Measurements from ENCODE around the gene NPHS1. TPM values are rescaled to one million over a fixed set of nuclear protein-coding genes. Genes with fewer than 3 reads are reported as not detected.
A peak's percentile ranks its signal among the peaks of the same experiment; 100 is the strongest.

NPHS1 gene
- total and polyA plus RNA-seq, 12 donors: 0.31 TPM; not detected in 11

DNA sequence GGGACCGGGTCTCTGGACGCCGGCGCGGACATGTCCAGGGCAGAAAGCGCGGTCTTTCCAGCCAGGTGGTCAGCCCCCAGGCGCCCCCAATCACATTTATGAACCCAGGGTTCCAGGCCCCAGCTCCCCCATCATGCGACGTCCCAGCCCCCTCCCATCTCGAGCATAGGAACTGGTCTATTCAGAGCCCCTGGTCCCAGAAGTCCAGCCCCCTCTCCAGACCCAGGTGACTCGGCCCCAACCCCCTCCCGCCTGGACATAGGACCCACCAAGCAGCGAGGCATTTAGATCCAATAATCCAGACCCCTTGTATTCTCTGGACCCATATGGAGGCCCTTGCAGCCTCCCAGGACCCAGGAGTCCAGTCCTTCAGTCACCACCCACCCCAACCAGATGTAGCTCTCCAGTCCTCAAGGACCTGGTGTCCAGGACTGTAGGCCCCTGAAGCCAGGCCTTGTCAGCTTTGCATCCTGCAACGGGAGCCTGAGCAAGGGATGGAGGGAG lies 16.6 kb upstream of the NPHS1 start:
- no peak for TF ChIP-seq POLR2A (IDR thresholded peaks at IDR 0.05)
- TF ChIP-seq, protein P1, sequence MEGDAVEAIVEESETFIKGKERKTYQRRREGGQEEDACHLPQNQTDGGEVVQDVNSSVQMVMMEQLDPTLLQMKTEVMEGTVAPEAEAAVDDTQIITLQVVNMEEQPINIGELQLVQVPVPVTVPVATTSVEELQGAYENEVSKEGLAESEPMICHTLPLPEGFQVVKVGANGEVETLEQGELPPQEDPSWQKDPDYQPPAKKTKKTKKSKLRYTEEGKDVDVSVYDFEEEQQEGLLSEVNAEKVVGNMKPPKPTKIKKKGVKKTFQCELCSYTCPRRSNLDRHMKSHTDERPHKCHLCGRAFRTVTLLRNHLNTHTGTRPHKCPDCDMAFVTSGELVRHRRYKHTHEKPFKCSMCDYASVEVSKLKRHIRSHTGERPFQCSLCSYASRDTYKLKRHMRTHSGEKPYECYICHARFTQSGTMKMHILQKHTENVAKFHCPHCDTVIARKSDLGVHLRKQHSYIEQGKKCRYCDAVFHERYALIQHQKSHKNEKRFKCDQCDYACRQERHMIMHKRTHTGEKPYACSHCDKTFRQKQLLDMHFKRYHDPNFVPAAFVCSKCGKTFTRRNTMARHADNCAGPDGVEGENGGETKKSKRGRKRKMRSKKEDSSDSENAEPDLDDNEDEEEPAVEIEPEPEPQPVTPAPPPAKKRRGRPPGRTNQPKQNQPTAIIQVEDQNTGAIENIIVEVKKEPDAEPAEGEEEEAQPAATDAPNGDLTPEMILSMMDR (IDR thresholded peaks at IDR 0.05): no peak
- no peak overlapping the region for H3K27ac ChIP-seq
- peaks cover 4 to 5% of the 10 kb centered on the region in 2 donors for H3K4me1 ChIP-seq (replicated peaks in 1 of 2)
- peak overlapping the region in 2 of 4 donors; percentile 11 to 68 for H3K4me3 ChIP-seq
- no peaks in the 10 kb centered on the region for H3K36me3 ChIP-seq (replicated peaks in 1 of 2)
- DNase-seq: no peak
- whole genome bisulfite sequencing, 4 donors: 0 to 6% (median 4%) methylated on average over 1 to 15 of the region's 15 CpGs
- no peaks in the 10 kb centered on the region for H3K9me3 ChIP-seq (replicated peaks in 1 of 3)
- H3K27me3 ChIP-seq: peaks cover 11% of the 10 kb centered on the region
- intact Hi-C loops (cut with DNase I): no loop called here

DNA sequence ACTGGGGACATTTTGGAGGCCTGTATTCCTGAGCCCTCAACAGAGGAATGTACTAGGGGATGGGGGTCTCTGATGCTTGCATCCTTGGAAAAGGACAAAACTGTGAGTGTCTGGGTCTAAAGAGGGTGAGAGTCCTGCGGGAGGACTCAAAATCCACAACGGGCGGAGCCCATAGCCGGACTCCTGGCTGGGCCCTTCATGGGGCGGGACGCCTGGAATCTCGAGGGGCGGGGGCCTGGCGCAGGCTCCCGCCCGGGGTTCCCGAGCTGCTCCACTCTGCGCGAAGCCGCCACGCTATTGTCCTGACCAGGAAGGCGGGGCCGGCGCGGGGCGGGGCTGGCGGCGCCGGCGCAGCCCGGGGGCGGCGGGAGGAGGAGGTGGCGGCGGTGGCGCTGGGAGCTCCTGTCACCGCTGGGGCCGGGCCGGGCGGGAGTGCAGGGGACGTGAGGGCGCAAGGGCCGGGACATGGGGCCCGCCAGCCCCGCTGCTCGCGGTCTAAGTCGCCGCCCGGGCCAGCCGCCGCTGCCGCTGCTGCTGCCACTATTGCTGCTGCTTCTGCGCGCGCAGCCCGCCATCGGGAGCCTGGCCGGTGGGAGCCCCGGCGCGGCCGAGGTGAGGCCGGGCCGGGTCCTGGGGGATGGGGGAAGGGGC lies 16.0 kb upstream of the NPHS1 start, which contains the start of gene APLP1:
Gene APLP1 (plus strand): TSS at position 403 of the 651 bp plus-strand sequence. CDS start 63 bp downstream, at position 466.
- H3K9me3 ChIP-seq (replicated peaks in 1 of 3): no peaks in the 10 kb centered on the region
- WGBS, 4 donors: 1 to 20% (median 6%) methylated on average over 1 to 60 of the region's 60 CpGs
- intact Hi-C loops (cut with DNase I): no loop called here
- DNase-seq: peak; percentile 32 to 79 (median 63)
- H3K27ac ChIP-seq: no peak within 1 kb of the TSS
- TF ChIP-seq, protein P1 (IDR thresholded peaks at IDR 0.05): no peak
- no peak for TF ChIP-seq POLR2A (IDR thresholded peaks at IDR 0.05)
- peaks cover 11% of the 10 kb centered on the region for H3K27me3 ChIP-seq
- no peaks in the 10 kb centered on the region for H3K36me3 ChIP-seq (replicated peaks in 1 of 2)
- H3K4me3 ChIP-seq: peak within 1 kb of the TSS in 2 of 4 donors; percentile 11 to 68
- H3K4me1 ChIP-seq (replicated peaks in 1 of 2): peaks cover 4 to 5% of the 10 kb centered on the region in 2 donors

DNA sequence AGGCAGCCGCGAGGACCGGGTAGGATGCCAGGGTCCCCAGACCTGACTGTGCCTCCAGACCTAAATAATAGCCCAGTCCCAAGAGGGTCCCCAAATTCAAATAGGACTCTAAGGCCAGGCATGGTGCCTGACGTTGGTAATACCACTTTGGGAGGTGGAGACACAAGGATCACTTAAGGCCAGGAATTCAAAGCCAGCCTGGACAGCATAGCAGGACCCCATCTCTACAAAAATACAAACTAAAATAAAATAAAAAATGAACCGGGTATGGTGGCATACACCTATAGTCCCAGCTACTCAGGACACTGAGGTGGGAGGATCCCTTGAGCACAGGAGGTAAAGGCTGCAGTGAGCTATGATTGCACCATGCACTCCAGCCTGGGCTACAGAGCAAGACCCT lies 10.7 kb upstream of the NPHS1 start:
- TF ChIP-seq, protein P1 (IDR thresholded peaks at IDR 0.05): no peak
- no peak for TF ChIP-seq POLR2A (IDR thresholded peaks at IDR 0.05)
- no peak overlapping the region for H3K27ac ChIP-seq
- H3K4me1 ChIP-seq (replicated peaks in 1 of 2): no peaks in the 10 kb centered on the region
- intact Hi-C loops (cut with DNase I): no loop called here
- 84 to 90% (median 85%) methylated on average over 5 of the region's 5 CpGs for WGBS, 4 donors
- no peak overlapping the region for H3K4me3 ChIP-seq
- no peaks in the 10 kb centered on the region for H3K9me3 ChIP-seq (replicated peaks in 1 of 3)
- H3K36me3 ChIP-seq (replicated peaks in 1 of 2): no peaks in the 10 kb centered on the region
- DNase-seq: no peak
- peaks cover 18% of the 10 kb centered on the region for H3K27me3 ChIP-seq

DNA sequence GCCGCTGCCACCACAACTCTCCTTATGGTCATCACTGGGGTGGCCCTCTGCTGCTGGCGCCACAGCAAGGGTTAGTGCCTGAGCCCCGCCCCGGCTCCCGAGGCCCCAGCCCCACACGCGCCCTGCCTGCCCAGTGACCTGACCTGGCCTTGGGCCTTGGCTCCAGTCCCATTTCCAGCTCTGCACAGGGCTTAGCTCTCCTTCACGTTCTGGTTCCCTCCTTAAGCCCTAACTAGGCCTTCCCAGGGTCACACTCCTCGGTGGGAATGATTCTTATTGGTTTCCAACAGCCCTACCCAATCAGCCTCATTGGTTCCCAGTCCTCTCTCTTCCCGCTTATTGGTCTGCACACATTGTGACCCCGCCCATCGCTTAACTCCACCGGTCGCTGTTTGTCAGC lies 10.2 kb upstream of the NPHS1 start:
- Histone ChIP-seq H3K4me3 (no peak overlapping the region), H3K36me3 (replicated peaks in 1 of 2) (no peaks in the 10 kb centered on the region), H3K9me3 (replicated peaks in 1 of 3) (no peaks in the 10 kb centered on the region), H3K27me3 (peaks cover 18% of the 10 kb centered on the region), H3K4me1 (replicated peaks in 1 of 2) (no peaks in the 10 kb centered on the region), H3K27ac (no peak overlapping the region)
- 64 to 74% (median 66%) methylated on average over 7 to 14 of the region's 14 CpGs for WGBS, 4 donors
- intact Hi-C loops (cut with DNase I): no loop called here
- TF ChIP-seq, protein P1 (IDR thresholded peaks at IDR 0.05): no peak
- no peak for TF ChIP-seq POLR2A (IDR thresholded peaks at IDR 0.05)
- no peak for DNase-seq

Data from adrenal gland (tissue), 12 donors.